Loucy (cell line): ENCODE data around the gene SH3RF2.

ENCODE experiments used
- H2AFZ ChIP-seq: fragments of 200-600 bp; sonication (generic); 2 replicates; pipeline ENCODE4 v1.6.0; 2016; ENCODE audit warnings: antibody characterized with exemption, mild to moderate bottlenecking, low read length, moderate library complexity
- H3F3A ChIP-seq: fragments of 200-600 bp; 2 replicates; pipeline ENCODE4 v1.6.0; 2016; ENCODE audit warnings: antibody characterized with exemption, low read depth, mild to moderate bottlenecking
- H3K27me3 ChIP-seq: fragments of 200-600 bp; sonication (generic); 2 replicates; pipeline ENCODE4 v1.6.1; 2014; ENCODE audit warnings: low read length, mild to moderate bottlenecking; ENCODE audit not compliant: insufficient read depth, poor library complexity, severe bottlenecking
- H3K36me3 ChIP-seq: fragments of 200-600 bp; sonication (generic); 2 replicates; pipeline ENCODE4 v1.6.1; 2016; ENCODE audit warnings: low read length; ENCODE audit not compliant: insufficient read depth
- H3K4me1 ChIP-seq: fragments of 200-600 bp; sonication (generic); 2 replicates; pipeline ENCODE4 v1.5.1; 2014; ENCODE audit warnings: low read length, mild to moderate bottlenecking; ENCODE audit not compliant: insufficient read depth, poor library complexity, severe bottlenecking
- H3K4me2 ChIP-seq: fragments of 200-600 bp; sonication (generic); 2 replicates; pipeline ENCODE4 v1.6.0; 2014; ENCODE audit warnings: antibody characterized with exemption, low read length, low read depth, mild to moderate bottlenecking; ENCODE audit not compliant: poor library complexity, severe bottlenecking
- H3K4me3 ChIP-seq: fragments of 200-600 bp; sonication (generic); 2 replicates; pipeline ENCODE4 v1.5.1; 2014; ENCODE audit warnings: low read length, mild to moderate bottlenecking, mixed read lengths; ENCODE audit not compliant: poor library complexity, severe bottlenecking
- H3K79me2 ChIP-seq: fragments of 200-600 bp; sonication (generic); 2 replicates; pipeline ENCODE4 v1.6.1; 2014; ENCODE audit warnings: low read length; ENCODE audit not compliant: insufficient read depth
- H3K9ac ChIP-seq: fragments of 200-600 bp; sonication (generic); 2 replicates; pipeline ENCODE4 v1.6.0; 2014; ENCODE audit warnings: mild to moderate bottlenecking, low read depth, low read length, moderate library complexity; ENCODE audit not compliant: poor library complexity, severe bottlenecking
- H3K9me2 ChIP-seq: fragments of 200-600 bp; sonication (generic); replicated peaks from 2 replicates; pipeline ENCODE4 v1.6.1; 2016; ENCODE audit warnings: low read depth, low read length, mixed read lengths
- H3K9me3 ChIP-seq: fragments of 200-600 bp; sonication (generic); 2 replicates; pipeline ENCODE4 v1.6.1; 2014; ENCODE audit warnings: mild to moderate bottlenecking, antibody characterized with exemption, low read length, low read depth; ENCODE audit not compliant: insufficient read depth
- H4K20me1 ChIP-seq: fragments of 200-600 bp; sonication (generic); 2 replicates; pipeline ENCODE4 v1.6.0; 2014; ENCODE audit warnings: antibody characterized with exemption, low read length, mild to moderate bottlenecking; ENCODE audit not compliant: insufficient read depth, poor library complexity, severe bottlenecking
- EZH2phosphoT487 ChIP-seq: fragments of 200-600 bp; IDR thresholded peaks from 2 replicates; pipeline ENCODE4 v1.6.1; 2018; ENCODE audit warnings: antibody characterized with exemption, mild to moderate bottlenecking, moderate library complexity, borderline replicate concordance
- TF ChIP-seq, protein P1 (sequence below): fragments of 200-600 bp; sonication (generic); conservative IDR thresholded peaks from 2 replicates; pipeline ENCODE4 v1.5.1; 2014; ENCODE audit warnings: mild to moderate bottlenecking, antibody characterized with exemption, low read length

SH3RF2 gene

DNA sequence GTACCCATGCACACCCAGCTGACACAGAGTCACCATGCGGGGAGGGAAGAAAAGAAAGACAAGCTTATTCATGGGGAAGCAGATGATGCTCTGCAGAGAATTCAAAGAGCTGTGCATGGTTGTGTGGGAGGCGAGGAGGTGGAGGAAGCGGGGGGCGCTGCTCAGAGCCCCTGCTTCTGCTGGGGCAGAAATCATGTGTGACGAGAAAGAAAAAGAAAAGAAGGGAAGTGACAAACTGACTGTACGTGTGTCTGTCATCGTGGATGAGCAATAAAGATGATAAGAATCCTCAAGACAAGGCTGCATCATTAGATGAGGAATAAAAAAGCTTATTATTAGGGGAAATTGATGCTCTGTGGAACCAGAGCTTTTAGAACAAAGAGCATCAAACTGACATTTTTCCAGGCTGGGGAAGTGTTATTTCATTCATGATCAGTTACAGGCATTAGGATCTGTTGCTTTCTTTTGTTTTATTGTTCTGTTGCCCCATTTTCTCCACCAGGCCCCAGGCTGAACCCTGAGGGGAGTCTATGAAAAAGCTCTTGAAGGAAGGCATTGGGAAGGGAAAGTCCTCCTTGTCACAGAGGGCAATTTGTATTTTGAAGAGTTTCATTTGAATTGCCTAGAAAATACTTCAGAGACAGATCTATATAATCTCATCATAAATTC lies 20.3 kb upstream of the SH3RF2 start:
- no peaks in the 10 kb centered on the region for H4K20me1 ChIP-seq
- no peaks in the 10 kb centered on the region for H3K9me3 ChIP-seq
- no peaks in the 10 kb centered on the region for H3K9me2 ChIP-seq
- H3K79me2 ChIP-seq: no peaks in the 10 kb centered on the region
- no peaks in the 10 kb centered on the region for H3K27me3 ChIP-seq
- no peak overlapping the region for H3K4me2 ChIP-seq
- no peak overlapping the region for H2AFZ ChIP-seq
- no peak overlapping the region for H3K9ac ChIP-seq
- H3K4me3 ChIP-seq: no peak overlapping the region
- TF ChIP-seq EZH2phosphoT487: no peak
- TF ChIP-seq, protein P1, sequence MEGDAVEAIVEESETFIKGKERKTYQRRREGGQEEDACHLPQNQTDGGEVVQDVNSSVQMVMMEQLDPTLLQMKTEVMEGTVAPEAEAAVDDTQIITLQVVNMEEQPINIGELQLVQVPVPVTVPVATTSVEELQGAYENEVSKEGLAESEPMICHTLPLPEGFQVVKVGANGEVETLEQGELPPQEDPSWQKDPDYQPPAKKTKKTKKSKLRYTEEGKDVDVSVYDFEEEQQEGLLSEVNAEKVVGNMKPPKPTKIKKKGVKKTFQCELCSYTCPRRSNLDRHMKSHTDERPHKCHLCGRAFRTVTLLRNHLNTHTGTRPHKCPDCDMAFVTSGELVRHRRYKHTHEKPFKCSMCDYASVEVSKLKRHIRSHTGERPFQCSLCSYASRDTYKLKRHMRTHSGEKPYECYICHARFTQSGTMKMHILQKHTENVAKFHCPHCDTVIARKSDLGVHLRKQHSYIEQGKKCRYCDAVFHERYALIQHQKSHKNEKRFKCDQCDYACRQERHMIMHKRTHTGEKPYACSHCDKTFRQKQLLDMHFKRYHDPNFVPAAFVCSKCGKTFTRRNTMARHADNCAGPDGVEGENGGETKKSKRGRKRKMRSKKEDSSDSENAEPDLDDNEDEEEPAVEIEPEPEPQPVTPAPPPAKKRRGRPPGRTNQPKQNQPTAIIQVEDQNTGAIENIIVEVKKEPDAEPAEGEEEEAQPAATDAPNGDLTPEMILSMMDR: no peak
- no peaks in the 10 kb centered on the region for H3F3A ChIP-seq
- H3K4me1 ChIP-seq: no peaks in the 10 kb centered on the region
- H3K36me3 ChIP-seq: no peaks in the 10 kb centered on the region

DNA sequence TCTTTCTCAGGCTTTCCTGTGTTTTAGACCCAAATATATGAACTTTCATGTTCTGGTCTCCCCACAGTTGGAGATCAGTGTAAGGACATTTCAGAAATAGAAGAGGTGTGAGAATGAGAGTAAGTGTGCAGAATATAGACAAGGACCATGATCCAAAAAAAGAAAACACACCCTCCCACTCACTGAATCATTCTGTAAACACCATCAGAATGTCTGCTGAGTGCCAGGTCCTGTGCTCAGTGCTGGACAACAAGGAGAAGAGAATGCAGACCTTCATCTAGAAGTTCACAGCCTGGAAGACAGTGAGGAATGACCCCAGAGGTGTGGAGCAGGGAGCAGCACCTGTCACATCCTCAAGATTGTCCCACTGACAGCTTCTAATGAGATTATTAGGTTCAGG lies 19.1 kb upstream of the SH3RF2 start:
- H3F3A ChIP-seq: no peaks in the 10 kb centered on the region
- no peaks in the 10 kb centered on the region for H3K4me1 ChIP-seq
- H3K4me3 ChIP-seq: no peak overlapping the region
- H3K27me3 ChIP-seq: no peaks in the 10 kb centered on the region
- no peaks in the 10 kb centered on the region for H3K9me3 ChIP-seq
- H3K9ac ChIP-seq: no peak overlapping the region
- H3K79me2 ChIP-seq: no peaks in the 10 kb centered on the region
- TF ChIP-seq, protein P1: no peak
- no peak for TF ChIP-seq EZH2phosphoT487
- H4K20me1 ChIP-seq: no peaks in the 10 kb centered on the region
- H3K4me2 ChIP-seq: no peak overlapping the region
- no peak overlapping the region for H2AFZ ChIP-seq
- no peaks in the 10 kb centered on the region for H3K9me2 ChIP-seq
- no peaks in the 10 kb centered on the region for H3K36me3 ChIP-seq

DNA sequence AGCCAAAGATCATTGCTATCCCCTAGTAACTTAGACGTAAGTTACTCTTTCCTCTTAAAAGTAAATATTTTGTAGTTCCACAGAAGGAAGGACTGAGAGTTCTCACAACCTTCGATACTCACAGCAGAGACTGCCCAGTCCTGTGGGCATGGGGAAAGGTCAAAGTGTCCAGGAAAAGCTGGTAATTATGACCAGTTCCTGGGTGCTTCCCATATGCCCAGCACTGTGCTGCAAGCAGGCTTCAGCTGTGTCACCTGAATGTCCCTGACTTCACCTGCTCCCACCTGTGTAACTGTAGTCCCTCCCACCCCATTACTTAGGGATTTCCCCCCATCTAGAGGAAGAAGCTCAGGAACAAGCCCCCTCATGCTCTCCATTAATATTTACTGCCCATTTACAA lies 18.0 kb upstream of the SH3RF2 start:
- no peaks in the 10 kb centered on the region for H3K9me2 ChIP-seq
- no peaks in the 10 kb centered on the region for H3K79me2 ChIP-seq
- no peaks in the 10 kb centered on the region for H3K36me3 ChIP-seq
- no peak overlapping the region for H3K4me2 ChIP-seq
- H3K9ac ChIP-seq: no peak overlapping the region
- H3K4me1 ChIP-seq: no peaks in the 10 kb centered on the region
- no peak overlapping the region for H3K4me3 ChIP-seq
- H3K9me3 ChIP-seq: no peaks in the 10 kb centered on the region
- no peaks in the 10 kb centered on the region for H3F3A ChIP-seq
- no peaks in the 10 kb centered on the region for H3K27me3 ChIP-seq
- no peak for TF ChIP-seq EZH2phosphoT487
- TF ChIP-seq, protein P1: no peak
- H4K20me1 ChIP-seq: no peaks in the 10 kb centered on the region
- no peak overlapping the region for H2AFZ ChIP-seq
